GM12878 (cell line): ENCODE results near the gene HAVCR1. TPM values are rescaled to one million over a fixed set of nuclear protein-coding genes. Genes with fewer than 3 reads are reported as not detected.

Experiments
- ATAC-seq: fragments of 200-7000 bp; cut with Tn5 transposase; 3 replicates; pipeline ENCODE4 v1.9.1; 2020; ENCODE audit warnings: mild to moderate bottlenecking, moderate library complexity
- BruUV-seq: library from RNA; stranded (reverse); fragments of 400-500 nt; replicated peaks from 2 replicates; lab custom pipeline; 2021; lab: Mats Ljungman, UMichigan
- CTCF ChIA-PET: fragments of 300-600 bp; sonication (Branson Sonifier 250); formaldehyde crosslinking; extraction: SDS; loops from one replicate; lab custom pipeline; 2021; ENCODE audit warnings: inconsistent platforms; lab: Yijun Ruan, JAX
- POLR2A ChIA-PET: fragments of 350-600 bp; formaldehyde crosslinking; extraction: SDS; loops from one replicate; lab custom pipeline; 2021; ENCODE audit warnings: inconsistent platforms; lab: Charles Lee
- RAD21 ChIA-PET: fragments of 300-600 bp; sonication (Branson Sonifier 250); formaldehyde crosslinking; loops from one replicate; lab custom pipeline; 2023; ENCODE audit warnings: antibody characterized with exemption; ENCODE audit not compliant: unreplicated experiment; lab: Charles Lee
- SMC1A ChIA-PET: fragments of 300-600 bp; sonication (Branson Sonifier 250); formaldehyde crosslinking; loops from one replicate; lab custom pipeline; 2023; ENCODE audit not compliant: unreplicated experiment, uncharacterized antibody; lab: Charles Lee
- DNase-seq: peaks from one replicate; pipeline ENCODE4 v3.0.0-alpha.2; 2011; ENCODE audit warnings: low read depth, low spot score
- FAIRE-seq: peaks from 3 replicates; lab custom pipeline; 2011; peaks lifted over from hg19 to GRCh38; lab: Jason Lieb, UNC
- H2AFZ ChIP-seq: 2 replicates; pipeline ENCODE4 v1.6.0; 2011; ENCODE audit warnings: low read depth, low read length, control low read depth; ENCODE audit not compliant: control insufficient read depth
- H3K27ac ChIP-seq: 2 replicates; pipeline ENCODE4 v1.5.1; 2011; ENCODE audit warnings: control low read depth; ENCODE audit not compliant: control insufficient read depth, insufficient read depth
- H3K27me3 ChIP-seq, 2 experiments: replicated peaks in 1 of 2; 2 replicates each; pipeline versions ENCODE4 v1.6.0 to v1.6.1; 2011; ENCODE audit warnings: low read length in 1 of 2; ENCODE audit not compliant: control insufficient read depth in 2 of 2, insufficient read depth in 2 of 2
- H3K36me3 ChIP-seq, 2 experiments: 2 replicates each; pipeline ENCODE4 v1.5.1; 2011; ENCODE audit warnings: low read length in 1 of 2; ENCODE audit not compliant: control insufficient read depth in 2 of 2, insufficient read depth in 2 of 2
- H3K4me1 ChIP-seq: 2 replicates; pipeline ENCODE4 v1.6.1; 2011; ENCODE audit warnings: mild to moderate bottlenecking, low read length, moderate library complexity, mixed read lengths; ENCODE audit not compliant: control insufficient read depth, insufficient read depth
- H3K4me2 ChIP-seq: 2 replicates; pipeline ENCODE4 v1.6.0; 2011; ENCODE audit warnings: control low read depth; ENCODE audit not compliant: control insufficient read depth, insufficient read depth
- H3K4me3 ChIP-seq: fragments of 200-600 bp; sonication (generic); 2 replicates; pipeline ENCODE4 v1.5.1; 2016
- H3K79me2 ChIP-seq: 2 replicates; pipeline ENCODE4 v1.6.0; 2011; ENCODE audit warnings: low read length; ENCODE audit not compliant: control insufficient read depth, insufficient read depth
- H3K9ac ChIP-seq: 2 replicates; pipeline ENCODE4 v1.8.0; 2011; ENCODE audit warnings: low read length, control low read depth, mixed read lengths; ENCODE audit not compliant: control insufficient read depth, insufficient read depth
- H3K9me3 ChIP-seq: replicated peaks from 3 replicates; pipeline ENCODE4 v1.5.1; 2011; ENCODE audit warnings: mild to moderate bottlenecking, low read length; ENCODE audit not compliant: control insufficient read depth, insufficient read depth
- H4K20me1 ChIP-seq: 2 replicates; pipeline ENCODE4 v1.6.0; 2011; ENCODE audit not compliant: control insufficient read depth, insufficient read depth
- BCL3 ChIP-seq: IDR thresholded peaks from 2 replicates; pipeline ENCODE4 v1.6.1; 2011; ENCODE audit warnings: borderline replicate concordance, low read depth, mild to moderate bottlenecking, moderate library complexity, low read length; ENCODE audit not compliant: insufficient read depth, poor library complexity, severe bottlenecking
- BRCA1 ChIP-seq: IDR thresholded peaks from 2 replicates; pipeline ENCODE4 v1.6.1; 2011; ENCODE audit warnings: low read depth, low read length, improper control_type of control experiment
- CREB1 ChIP-seq: IDR thresholded peaks from 2 replicates; pipeline ENCODE4 v1.6.1; 2012; ENCODE audit warnings: low read depth, mild to moderate bottlenecking, inconsistent platforms
- E4F1 ChIP-seq: fragments of 450-650 bp; IDR thresholded peaks from 2 replicates; pipeline ENCODE4 v1.6.1; 2018; ENCODE audit warnings: borderline replicate concordance, mild to moderate bottlenecking; ENCODE audit not compliant: partially characterized antibody
- FOS ChIP-seq: IDR thresholded peaks from 3 replicates; pipeline ENCODE4 v1.6.1; 2011; ENCODE audit warnings: borderline replicate concordance; ENCODE audit not compliant: insufficient read length; ENCODE audit errors: extremely low read depth
- GABPA ChIP-seq: IDR thresholded peaks from 2 replicates; pipeline ENCODE4 v1.6.1; 2014; ENCODE audit warnings: antibody characterized with exemption, low read depth, mild to moderate bottlenecking, inconsistent platforms
- HDGF ChIP-seq: fragments of 450-650 bp; IDR thresholded peaks from 2 replicates; pipeline ENCODE4 v1.6.1; 2016; ENCODE audit warnings: antibody characterized with exemption
- KAT2A ChIP-seq: conservative IDR thresholded peaks from 2 replicates; pipeline ENCODE4 v1.6.1; 2011; ENCODE audit warnings: low read depth, low read length; ENCODE audit not compliant: control insufficient read depth
- KDM1A ChIP-seq: fragments of 200-600 bp; sonication (generic); IDR thresholded peaks from 2 replicates; pipeline ENCODE4 v1.6.1; 2016; ENCODE audit warnings: borderline replicate concordance
- MLLT1 ChIP-seq: fragments of 450-650 bp; IDR thresholded peaks from 2 replicates; pipeline ENCODE4 v1.6.1; 2016; ENCODE audit warnings: mild to moderate bottlenecking
- PAX8 ChIP-seq: fragments of 450-650 bp; IDR thresholded peaks from 2 replicates; pipeline ENCODE4 v1.6.1; 2017; ENCODE audit warnings: mild to moderate bottlenecking, moderate library complexity
- RAD51 ChIP-seq: fragments of 450-650 bp; IDR thresholded peaks from 2 replicates; pipeline ENCODE4 v1.6.1; 2016; ENCODE audit warnings: moderate library complexity, mild to moderate bottlenecking, inconsistent platforms
- SRF ChIP-seq, 2 experiments: IDR thresholded peaks; 2 replicates each; pipeline ENCODE4 v1.6.1; 2011; ENCODE audit warnings: low read depth in 2 of 2, low read length in 2 of 2, mild to moderate bottlenecking in 1 of 2, moderate library complexity in 1 of 2
- USF1 ChIP-seq: IDR thresholded peaks from 2 replicates; pipeline ENCODE4 v1.6.1; 2011; ENCODE audit warnings: borderline replicate concordance, low read depth, mild to moderate bottlenecking, moderate library complexity, mixed read lengths, low read length; ENCODE audit not compliant: insufficient read depth; ENCODE audit errors: extremely low read length
- ZBTB33 ChIP-seq: fragments of 450-650 bp; IDR thresholded peaks from 2 replicates; pipeline ENCODE4 v1.6.1; 2017; ENCODE audit warnings: mild to moderate bottlenecking
- WGBS: methylation state at CpG from one replicate; pipeline ENCODE4 v1.1.6; 2016; ENCODE audit warnings: low lambda C conversion rate; ENCODE audit not compliant: insufficient replicate concordance, insufficient coverage; ENCODE audit errors: missing lambda C conversion rate; 5-methylcytosine and 5-hydroxymethylcytosine counted together
- in situ Hi-C: fragments of 300-500 bp; cut with MboI; formaldehyde crosslinking; loops from 9 replicates; pipeline ENCODE4 v1.14.3; 2018; ENCODE audit warnings: mixed read lengths
- intact Hi-C: fragments of 100-400 bp; cut with micrococcal nuclease; formaldehyde crosslinking; loops from one replicate; pipeline ENCODE4 v1.14.2; 2022; ENCODE audit not compliant: unreplicated experiment
- polyA plus RNA-seq, 11 experiments: library from polyadenylated mRNA; depleted of rRNA in 4 of 11; unstranded in 6 of 11; stranded (reverse) in 5 of 11; fragments of >200 nt; fragmentation: Nextera tagmentation in 4 of 11; fragmentation: Illumina TruSeq in 1 of 11; extraction: Ambion mirVana in 4 of 11; extraction: Trizol in 1 of 11; gene quantifications; 1 replicate in 1 of 11; 2 replicates in 10 of 11; pipeline versions ENCODE4 v1.2.1 to v1.2.3, GENCODE V29; 2011 to 2016; ENCODE audit warnings: inconsistent platforms in 2 of 11, missing spikeins in 2 of 11, low read depth in 1 of 11
- total RNA-seq, 4 experiments: library from RNA; depleted of rRNA in 3 of 4; stranded (reverse); fragments of >200 nt in 3 of 4; fragmentation: Illumina TruSeq in 1 of 4; extraction: Trizol in 1 of 4; gene quantifications; 2 replicates each; pipeline versions ENCODE4 v1.2.1 to v1.2.3, GENCODE V29; 2013 to 2021

Gene HAVCR1
- total and polyA plus RNA-seq, 10 of the 15 experiments (the other 5 are each of a cell fraction or from before 2014, with no cell fraction given), result 0.08 to 0.45 TPM; not detected in 8

GRCh38 chr5:157063776-157064430 lies 5.0 kb upstream of the HAVCR1 start:
- RAD21 ChIA-PET, result no interaction called here
- Histone ChIP-seq H3K27ac (no peak overlapping the region), H3K27me3 (no peaks in the 10 kb centered on the region), H4K20me1 (no peaks in the 10 kb centered on the region), H3K9ac (no peak overlapping the region), H3K4me2 (no peak overlapping the region), H2AFZ (no peak overlapping the region), H3K4me1 (no peaks in the 10 kb centered on the region), H3K9me3 (no peaks in the 10 kb centered on the region), H3K79me2 (no peaks in the 10 kb centered on the region), H3K36me3 (no peaks in the 10 kb centered on the region), H3K4me3 (no peak overlapping the region)
- 65% methylated on average over 4 of the region's 4 CpGs for WGBS
- TF ChIP-seq HDGF (no peak), MLLT1 (no peak), USF1 (no peak), ZBTB33 (no peak), GABPA (no peak), KAT2A (no peak), KDM1A (no peak), CREB1 (no peak), PAX8 (no peak), RAD51 (no peak), BCL3 (no peak), SRF (IDR thresholded peaks at IDR 0.05; ENCODE audit: low read depth in 2 of 2, low read length in 2 of 2) (no peak), FOS (no peak), BRCA1 (no peak), E4F1 (no peak)
- intact Hi-C loops, result no loop called here
- no peak for DNase-seq
- no peak for ATAC-seq
- in situ Hi-C loops, result no loop called here
- CTCF ChIA-PET, result no interaction called here
- SMC1A ChIA-PET, result interaction anchor here (1.3 kb wide), 1 partner anchor 68 kb away, joined by 4 read pairs; no protein-coding TSS in a partner anchor
- BruUV-seq, result no TSS peak
- POLR2A ChIA-PET, result no interaction called here
- FAIRE-seq, result no peak
